ENCODE results near the gene CPB2.

DNA sequence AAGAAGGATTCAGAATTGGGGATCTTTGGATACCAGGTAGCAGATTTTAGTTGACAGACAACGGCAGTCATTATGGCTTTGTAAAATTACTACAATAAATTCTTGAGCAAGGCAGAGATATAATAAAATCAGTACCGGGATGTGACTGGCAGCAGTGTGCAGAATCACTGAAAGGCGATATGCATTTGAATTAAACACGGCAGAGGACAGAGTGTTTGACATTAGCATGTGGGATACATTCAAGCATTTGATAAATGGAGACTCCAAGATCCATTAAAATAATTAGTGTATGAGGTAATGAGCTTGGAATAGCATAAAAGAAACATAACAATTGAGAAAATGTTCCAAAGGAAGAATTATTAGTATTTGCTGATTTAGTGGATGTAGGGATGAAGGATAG lies 40.3 kb upstream of the CPB2 start:
- no peak for TF ChIP-seq POLR2A (IDR thresholded peaks at IDR 0.05)
- TF ChIP-seq CTCF (IDR thresholded peaks at IDR 0.05): no peak

Data from testis (tissue), 2 donors.